ENCODE data around the gene PIGQ.

PIGQ gene

DNA sequence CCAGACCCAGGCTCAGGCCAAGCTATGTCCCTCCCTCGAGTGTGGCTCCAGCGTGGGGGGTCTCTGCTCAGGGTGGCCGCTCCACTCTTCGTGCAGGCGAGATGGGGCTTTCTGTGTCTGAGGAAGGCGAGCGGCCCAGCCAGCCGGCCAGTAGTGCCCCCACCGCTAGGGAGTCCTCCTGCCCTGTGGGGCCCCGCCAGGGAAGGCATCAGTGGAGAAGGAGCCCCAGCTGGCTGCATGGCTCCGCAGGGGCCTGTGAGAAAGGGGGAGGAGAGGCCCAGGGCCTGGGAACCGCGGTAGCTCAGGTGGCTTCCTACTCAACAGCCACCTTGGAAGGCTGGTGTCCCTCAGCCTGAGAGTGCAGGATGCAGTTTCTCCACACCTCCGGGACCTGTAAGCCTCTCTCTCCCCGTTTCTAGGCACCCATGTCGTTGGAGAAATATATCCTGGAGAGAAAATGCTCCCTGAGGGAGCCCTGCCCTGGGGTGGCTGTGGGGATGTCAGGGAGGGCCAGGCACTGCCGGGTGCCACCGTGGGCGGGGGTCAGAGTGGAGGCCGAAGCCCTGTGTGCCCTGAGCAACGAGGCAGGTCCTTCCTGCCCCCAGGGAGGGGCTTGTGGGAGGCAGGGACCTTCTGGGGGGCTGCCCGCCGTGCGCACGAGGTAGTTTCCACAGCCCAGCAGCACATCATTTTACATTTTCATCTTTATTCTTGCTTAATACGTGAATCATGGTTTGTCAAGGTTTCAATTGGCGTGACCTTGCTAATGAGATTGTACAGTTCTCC lies 3.3 kb downstream of the PIGQ start:
- DNase-seq = no peak

DNA sequence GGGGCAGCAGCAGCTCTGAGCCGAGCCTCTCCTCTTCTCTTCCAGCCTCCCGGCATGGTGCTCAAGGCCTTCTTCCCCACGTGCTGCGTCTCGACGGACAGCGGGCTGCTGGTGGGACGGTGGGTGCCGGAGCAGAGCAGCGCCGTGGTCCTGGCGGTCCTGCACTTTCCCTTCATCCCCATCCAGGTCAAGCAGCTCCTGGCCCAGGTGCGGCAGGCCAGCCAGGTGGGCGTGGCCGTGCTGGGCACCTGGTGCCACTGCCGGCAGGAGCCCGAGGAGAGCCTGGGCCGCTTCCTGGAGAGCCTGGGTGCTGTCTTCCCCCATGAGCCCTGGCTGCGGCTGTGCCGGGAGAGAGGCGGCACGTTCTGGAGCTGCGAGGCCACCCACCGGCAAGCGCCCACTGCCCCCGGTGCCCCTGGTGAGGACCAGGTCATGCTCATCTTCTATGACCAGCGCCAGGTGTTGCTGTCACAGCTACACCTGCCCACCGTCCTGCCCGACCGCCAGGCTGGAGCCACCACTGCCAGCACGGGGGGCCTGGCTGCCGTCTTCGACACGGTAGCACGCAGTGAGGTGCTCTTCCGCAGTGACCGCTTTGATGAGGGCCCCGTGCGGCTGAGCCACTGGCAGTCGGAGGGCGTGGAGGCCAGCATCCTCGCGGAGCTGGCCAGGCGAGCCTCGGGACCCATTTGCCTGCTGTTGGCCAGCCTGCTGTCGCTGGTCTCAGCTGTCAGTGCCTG lies 4.4 kb downstream of the PIGQ start:
- DNase-seq = no peak

DNA sequence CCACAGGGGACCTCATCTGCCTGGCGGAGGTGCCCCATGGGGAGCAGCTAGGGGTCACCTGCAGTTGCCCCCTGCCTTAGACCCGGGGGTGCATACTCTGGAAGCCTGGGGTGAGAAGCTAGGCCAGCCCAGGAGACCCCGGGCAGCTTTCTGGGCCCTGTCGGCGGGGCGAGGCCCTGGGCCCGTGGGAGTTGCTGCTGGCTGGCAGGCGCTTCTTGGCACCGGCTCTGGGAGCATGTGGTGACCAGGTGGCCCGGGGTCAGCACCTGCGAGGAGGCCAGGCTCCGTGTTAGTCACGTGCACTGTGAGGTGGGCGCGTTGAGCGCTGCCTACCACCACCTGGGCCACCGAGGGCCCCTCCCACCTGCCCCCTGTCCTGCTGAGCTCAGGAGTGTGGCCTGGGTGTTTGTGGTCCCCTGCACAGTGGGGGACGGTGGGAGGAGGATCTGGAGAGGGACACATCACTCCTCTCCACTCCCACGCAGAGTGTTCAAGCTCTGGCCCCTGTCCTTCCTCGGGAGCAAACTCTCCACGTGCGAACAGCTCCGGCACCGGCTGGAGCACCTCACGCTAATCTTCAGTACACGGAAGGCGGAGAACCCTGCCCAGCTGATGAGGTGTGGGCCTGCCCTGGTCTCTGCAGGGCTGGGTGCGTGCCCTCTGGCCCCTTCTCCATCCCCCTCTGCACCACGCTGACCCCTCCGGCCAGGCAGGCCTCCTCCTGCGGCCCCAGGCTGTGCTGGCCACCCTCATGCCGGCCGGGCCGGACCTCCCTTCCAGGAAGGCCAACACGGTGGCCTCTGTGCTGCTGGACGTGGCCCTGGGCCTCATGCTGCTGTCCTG lies 5.8 kb downstream of the PIGQ start:
- DNase-seq = no peak

DNA sequence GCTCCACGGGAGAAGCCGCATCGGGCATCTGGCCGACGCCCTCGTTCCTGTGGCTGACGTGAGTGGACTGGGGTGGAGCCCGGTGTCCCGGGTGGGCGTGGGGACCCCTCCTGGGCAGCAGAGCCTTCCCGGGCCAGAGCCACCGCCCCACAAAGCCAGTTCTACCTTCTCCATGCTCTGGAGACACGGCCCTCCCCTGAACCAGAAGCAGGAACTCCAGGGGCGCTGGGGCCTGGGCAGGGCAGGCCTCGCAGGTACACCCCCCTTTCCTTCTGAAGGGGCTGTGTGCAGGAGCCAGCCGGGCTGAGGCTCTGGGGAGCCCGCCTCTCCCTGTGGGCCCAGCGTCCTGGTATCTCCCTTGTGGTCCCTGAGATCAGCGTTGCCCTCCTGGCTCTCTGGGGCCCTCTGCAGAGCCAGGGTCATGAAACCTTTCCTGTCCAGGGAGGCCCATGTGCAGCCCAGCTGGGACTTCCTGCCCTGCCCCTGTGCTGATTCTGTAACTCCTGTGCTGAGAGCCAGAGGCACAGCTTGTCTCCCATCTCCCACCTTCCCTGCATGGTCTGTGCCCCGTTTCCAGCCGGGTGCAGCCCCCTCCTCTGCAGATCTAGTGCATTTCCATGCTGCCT lies 6.5 kb downstream of the PIGQ start:
- DNase-seq = no peak

DNA sequence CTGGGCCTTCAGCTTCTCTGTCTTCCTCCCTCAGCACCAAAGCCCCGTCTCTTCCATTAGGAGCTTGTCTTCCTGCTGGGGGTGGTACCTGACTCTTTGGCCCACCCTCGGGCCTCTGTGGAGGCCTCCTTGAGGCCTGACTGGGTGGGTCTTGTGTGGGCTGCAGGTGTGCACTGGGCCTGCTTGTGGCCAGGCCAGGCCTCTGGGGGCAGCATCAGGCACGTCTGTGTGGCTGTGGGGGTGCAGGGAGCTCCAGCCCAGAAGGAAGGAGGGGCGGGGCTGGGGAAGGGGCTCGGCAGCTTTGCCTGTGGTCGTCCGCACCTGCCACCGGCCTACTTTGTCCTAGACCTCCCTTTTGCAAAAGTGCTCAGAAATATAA lies 7.0 kb downstream of the PIGQ start:
- no peak for DNase-seq

DNA sequence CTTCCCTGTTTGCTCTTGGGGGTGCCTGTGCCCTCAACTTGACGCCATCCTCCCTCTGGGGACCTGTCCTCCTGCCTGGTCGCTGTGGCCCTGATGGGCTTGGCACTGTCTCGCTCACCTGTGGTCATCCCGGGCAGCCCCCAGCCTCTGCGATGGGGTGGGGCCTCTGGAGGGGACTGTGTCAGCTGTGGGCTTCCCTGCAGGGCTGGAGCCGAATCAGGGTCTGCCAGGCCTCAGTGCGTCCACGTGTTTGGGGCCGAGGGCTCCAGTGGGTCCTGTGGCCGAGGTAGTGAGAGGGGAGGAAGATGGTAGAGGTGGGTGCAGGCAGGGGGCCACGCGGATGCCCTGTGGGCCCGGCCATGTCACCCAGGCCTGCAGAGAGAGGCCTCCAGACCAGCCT lies 8.0 kb downstream of the PIGQ start:
- DNase-seq = no peak

DNA sequence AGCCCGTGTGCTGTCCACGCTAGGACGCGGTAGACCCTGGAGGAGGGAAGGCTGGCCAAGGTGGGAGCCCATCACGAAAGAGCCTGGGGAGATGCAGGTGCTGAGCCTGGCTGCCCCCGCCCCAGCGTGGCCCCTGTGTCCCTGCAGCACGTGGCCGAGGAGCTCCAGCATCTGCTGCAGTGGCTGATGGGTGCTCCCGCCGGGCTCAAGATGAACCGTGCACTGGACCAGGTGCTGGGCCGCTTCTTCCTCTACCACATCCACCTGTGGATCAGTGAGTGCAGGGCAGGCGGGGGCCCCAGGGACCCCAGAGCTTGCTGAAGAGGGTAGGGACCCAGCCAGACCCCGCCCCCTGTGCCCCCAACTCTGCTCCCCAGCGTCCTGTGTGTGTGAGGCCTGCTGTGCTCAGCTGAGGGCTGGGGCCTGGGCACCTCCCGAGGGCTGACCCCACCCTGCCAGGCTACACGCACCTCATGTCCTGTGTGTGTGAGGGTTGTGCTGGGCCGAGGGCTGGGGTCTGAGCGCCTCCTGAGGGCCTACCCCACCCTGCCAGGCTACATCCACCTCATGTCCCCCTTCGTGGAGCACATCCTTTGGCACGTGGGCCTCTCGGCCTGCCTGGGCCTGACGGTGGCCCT lies 8.6 kb downstream of the PIGQ start:
- no peak for DNase-seq

DNA sequence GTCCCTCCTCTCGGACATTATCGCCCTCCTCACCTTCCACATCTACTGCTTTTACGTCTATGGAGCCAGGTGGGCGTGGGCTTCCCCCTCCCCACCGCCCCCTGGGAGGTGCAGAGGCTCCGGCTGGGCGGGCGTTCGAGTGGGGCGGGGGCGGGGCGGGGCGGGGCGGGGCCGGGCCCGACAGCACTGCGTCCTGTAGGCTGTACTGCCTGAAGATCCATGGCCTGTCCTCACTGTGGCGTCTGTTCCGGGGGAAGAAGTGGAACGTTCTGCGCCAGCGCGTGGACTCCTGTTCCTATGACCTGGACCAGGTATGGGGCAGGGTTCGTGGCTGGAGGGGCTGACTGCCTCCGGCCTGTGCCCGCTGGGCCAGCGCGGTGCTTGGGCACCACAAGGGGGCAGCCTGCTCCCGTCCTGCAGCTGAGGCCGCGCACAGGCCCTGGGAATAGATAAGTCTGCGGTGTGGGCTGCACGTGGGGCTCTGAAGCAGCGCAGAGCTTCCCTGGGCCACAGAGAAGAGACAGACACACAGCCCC lies 9.2 kb downstream of the PIGQ start:
- DNase-seq = no peak

DNA sequence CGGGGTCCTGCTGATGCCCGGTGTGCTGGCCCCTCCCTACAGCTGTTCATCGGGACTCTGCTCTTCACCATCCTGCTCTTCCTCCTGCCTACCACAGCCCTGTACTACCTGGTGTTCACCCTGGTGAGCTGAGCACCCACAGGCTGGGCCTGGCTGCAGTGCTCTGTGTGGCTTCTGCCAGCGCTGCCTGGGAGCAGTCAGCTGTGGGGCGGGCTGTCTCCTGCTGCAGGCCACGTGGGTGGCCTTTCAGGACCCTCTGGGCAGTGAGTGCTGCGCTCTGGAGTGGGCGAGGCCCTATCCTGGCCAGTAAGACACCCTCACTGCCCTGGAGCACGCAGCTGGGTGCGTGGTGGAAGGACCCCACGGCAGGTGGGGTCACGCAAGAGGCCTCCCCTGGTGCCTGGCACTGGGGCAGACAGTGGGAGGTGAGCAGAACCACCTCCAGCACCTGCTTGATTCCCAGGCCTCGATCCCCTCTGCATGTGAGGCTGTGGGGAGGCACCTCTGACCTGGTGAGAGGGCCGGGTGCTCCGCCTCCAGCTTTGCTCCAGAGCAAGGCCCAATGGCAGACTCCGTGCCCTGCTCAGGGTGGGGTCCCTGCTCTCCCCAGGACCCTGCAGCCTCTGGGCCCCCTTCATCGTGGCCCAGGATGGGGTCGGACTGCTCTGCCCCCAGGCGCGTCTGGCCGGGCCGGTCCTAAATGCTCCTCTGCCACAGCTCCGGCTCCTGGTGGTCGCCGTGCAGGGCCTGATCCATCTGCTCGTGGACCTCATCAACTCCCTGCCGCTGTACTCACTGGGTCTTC lies 10.6 kb downstream of the PIGQ start:
- no peak for DNase-seq

DNA sequence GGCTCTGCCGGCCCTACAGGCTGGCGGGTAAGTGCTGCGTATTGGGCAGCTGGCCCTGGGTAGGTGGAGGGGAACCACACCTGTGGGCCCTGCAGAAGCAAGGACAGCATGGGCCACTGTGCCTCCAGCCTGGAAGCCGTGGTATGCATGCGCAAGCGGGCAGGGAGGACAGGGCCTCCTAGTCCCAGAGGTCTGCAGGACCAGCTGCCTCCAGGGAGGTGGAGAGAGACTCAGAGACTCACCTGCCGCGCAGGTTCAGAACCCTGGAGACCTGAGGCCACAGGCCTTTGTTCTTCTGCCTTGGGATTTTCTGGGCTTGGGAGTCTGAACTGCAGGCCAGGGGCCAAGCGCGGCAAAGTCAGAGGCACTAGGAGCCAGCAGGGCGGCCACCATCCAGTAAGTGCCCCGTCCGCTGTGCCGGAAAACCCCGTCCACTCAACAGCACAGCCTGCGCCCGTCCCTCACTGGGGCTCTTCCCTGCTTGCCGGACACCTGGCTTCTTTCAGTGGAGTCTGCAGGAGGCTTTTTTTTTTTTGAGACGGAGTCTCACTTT lies 11.3 kb downstream of the PIGQ start:
- DNase-seq = no peak

DNA sequence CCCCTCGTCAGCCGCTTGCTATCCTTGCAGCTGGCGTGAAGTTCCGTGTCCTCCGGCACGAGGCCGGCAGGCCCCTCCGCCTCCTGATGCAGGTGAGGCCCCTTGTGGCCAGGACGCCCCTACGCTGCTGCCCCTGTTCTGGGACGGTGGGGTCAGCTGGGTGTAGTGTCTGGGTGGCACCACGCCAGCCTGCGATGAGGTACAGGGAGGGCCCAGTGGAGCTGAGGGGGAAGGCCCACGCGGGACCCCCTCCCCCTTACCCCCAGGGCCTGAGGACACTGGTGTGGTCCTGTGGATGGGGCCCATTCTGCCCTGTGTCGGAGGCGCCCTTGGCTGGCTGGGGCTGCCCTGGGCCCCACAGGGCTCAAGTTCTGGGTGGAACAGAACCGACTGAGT lies 12.4 kb downstream of the PIGQ start:
- DNase-seq = no peak

DNA sequence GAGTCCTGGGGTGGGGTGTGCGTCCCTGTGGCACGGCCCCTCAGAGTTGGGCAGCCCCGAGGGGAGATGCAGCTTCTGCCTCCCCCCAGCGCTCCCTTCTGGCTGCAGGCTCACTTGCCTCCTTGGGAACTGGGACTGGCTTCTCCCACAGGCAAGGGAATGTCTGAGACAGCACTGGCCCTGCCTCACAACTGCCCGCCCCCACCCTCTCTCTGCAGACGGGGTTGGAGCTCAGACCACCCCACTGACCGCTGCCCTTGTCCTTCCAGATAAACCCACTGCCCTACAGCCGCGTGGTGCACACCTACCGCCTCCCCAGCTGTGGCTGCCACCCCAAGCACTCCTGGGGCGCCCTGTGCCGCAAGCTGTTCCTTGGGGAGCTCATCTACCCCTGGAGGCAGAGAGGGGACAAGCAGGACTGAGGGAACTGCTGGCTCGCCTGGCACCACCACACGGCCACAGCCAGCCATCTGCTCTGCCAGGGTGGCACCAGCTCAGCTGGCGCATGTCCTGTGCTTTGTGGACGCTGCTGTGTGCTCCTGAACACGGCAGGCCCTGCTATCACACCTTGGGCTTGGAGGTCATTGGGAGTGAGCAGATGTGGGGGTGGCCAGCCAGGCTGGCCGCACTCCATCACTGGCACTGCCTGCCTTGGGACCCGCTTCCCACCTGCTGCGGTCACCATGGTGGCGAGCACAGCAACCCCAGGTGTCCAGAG lies 13.0 kb downstream of the PIGQ start:
- DNase-seq = no peak

DNA sequence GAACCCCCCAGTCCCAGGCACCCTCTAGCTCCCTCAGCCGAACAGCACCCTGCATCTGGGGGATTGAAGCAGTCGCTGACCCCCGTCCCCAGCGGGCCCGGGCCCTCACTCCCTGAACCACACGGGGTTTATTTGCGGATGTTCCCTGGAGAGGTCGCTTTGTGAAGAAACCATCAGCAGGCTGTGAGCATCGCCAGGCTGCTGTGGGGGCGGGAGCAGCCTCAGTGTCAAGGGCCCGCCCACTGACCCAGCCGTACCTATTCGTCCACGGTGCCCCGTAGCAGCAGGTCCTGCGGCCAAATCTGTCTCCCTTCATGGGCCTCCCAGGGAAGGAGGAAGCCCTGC lies 13.7 kb downstream of the PIGQ start:
- no peak for DNase-seq

DNA sequence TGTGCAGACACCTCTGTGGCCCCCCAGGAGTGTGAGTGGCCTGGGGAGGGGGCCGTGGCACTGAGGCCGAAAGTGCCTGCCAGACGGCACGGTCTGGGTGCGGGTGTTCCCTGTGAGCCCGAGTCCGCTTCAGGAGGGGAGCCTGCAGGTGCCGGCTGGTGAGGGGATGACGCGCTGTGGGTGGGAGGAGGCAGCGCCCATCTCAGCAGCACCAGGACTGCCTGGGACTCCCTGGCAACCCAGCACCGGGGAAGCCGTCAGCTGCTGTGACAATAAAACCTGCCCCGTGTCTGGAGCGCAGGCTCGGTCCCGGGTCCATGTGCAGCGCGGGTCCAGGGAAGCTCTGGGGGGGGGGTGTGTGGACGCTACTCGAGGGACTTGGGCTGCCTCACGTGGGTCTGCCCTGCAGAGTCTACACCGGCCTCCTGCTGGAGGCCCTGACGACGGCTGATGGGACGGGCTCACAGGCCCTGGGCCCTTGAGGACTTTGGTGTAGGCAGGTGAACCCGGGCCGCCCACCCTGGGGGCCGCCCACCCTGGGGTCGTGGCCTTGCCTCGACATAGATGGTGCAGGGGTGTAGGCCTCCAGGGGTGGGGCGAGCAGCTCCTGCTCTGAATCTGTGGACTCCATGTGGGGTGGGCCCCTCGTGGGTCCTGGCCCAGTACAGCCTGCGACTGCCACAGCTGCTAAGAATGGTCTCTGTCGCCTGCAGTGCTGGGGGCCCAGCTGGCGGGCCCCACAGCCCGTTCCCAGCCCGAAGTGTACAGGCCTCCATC lies 14.2 kb downstream of the PIGQ start:
- DNase-seq = no peak

DNA sequence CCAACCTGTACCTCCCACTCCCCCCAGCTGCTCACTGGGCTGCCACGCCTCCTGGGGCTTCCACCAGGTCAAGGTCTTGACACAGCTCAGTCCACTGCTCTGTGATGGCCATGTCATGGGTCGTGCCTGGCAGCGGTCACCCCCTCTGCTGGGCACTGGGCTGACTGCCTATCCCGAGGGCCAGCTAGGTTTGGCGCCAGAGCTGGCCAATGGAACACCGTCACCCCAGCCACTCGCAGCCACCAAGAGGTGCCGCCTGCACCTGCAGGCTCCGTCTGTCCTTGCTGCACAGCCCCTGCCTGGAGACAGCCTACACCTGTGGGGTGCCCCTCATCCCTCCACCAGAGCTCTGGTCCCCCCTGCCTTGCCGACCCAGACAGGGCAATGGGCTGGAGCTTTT lies 15.6 kb downstream of the PIGQ start:
- DNase-seq = no peak

DNA sequence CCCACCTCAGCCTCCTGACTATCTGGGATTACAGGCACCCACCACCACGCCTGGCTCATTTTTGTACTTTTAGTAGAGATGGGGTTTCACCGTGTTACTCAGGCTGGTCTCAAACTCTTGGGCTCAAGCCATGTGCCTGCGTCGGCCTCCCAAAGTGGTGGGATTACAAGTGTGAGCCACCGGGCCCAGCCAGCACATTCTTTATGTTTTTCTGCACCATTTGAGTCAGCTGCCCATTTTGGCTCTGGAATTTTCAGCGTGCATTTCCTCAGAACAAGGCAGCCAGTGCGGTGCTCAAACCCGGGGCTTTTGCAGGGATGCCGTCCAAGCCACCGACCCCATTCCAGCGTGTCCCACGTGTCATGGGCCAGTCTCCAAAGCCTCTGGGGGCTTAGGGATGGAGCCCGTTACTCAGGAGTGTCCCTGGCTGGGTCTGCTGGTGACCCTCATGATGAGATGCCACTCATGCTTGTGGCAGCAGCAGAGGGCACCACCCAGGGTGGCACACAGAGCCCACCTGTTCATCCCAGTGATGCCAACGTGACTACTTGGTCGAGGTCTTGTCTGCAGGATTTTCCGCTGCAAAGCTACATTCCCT lies 16.4 kb downstream of the PIGQ start:
- DNase-seq = no peak

DNA sequence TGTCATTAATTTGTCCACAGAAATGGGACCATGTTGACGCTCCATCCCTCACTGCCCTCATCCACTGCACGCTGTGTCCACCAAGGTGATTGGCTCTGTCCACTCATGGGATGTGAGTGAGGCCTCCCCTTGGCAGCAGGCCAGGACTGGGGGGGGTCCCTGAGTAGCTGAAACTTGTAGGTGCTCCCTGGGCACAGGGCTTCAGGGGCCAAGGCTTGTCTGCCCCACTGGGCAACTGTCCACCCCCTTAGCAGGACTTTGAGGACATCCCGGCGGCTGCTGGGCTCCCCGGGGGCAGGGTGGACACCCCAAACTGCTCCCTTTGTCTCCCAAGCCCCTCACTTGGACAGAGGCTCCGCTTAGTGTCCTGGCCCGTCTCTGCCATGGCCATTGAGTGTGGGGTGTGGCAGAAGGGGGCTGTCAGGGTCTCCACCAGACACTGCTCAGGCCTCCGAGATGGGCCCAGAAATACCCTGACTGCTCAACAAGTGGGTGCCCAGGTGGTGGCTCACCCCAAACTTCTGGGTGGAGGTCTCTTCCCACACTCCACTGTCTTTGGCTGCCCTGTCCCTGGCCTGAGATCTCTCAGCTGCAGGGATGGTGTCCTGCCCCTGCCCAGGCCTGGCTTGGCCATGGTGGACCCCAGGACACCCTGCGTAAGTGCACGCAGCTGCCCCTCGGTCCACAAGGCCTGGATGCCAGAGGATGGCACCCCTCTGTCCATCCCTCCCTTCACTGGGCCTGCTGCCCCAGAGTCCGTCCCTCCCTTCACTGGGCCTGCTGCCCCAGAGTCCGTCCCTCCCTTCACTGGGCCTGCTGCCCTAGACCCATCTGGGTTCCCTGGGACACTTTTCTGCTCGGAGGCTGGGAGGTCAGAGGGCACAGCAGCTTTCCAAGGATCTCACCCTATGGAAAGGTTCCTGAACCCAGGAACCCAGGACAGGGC lies 17.1 kb downstream of the PIGQ start:
- DNase-seq = no peak

DNA sequence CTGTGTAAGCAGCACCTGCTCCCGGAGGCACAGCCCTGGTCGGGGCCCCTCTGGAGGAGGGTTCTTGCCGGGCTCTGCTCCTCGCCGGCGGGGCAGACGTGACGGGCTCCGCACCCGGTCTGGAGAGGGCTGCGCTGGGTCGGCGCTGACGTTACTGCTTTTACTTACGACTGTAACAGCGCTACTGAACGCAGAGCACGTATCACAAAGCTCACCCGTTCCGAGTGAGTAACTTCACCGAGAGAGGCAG lies 18.8 kb downstream of the PIGQ start:
- no peak for DNase-seq

All from NCI-H510A (cell line).